Mesothelial cell of epicardium (in vitro differentiated cells): ENCODE measurements around the gene OSBP. TPM values are rescaled to one million over a fixed set of nuclear protein-coding genes. Genes with fewer than 3 reads are reported as not detected.

ENCODE experiments used
- DNase-seq, 2 experiments: peaks; one replicate each; pipeline ENCODE4 v3.0.0; 2021; ENCODE audit warnings: low spot score in 2 of 2; ENCODE audit not compliant: unreplicated experiment in 2 of 2
- H3K27ac Mint-ChIP-seq: 2 replicates; pipeline ENCODE4 v1.8.0; 2021; ENCODE audit warnings: mixed read lengths
- H3K27me3 Mint-ChIP-seq: 2 replicates; pipeline ENCODE4 v1.8.0; 2021; ENCODE audit warnings: low read depth, mixed read lengths
- H3K36me3 Mint-ChIP-seq: 2 replicates; pipeline ENCODE4 v1.8.0; 2021; ENCODE audit warnings: mixed read lengths
- H3K4me1 Mint-ChIP-seq: 2 replicates; pipeline ENCODE4 v1.8.0; 2021; ENCODE audit warnings: mixed read lengths
- H3K4me3 Mint-ChIP-seq: 2 replicates; pipeline ENCODE4 v1.8.0; 2021; ENCODE audit warnings: mild to moderate bottlenecking, moderate library complexity, mixed read lengths
- H3K9me3 Mint-ChIP-seq: 2 replicates; pipeline ENCODE4 v1.8.0; 2021; ENCODE audit warnings: mixed read lengths
- CTCF ChIP-seq: fragments of 200-600 bp; sonication (generic); IDR thresholded peaks from one replicate; pipeline ENCODE4 v1.5.0; 2021; ENCODE audit warnings: antibody characterized with exemption; ENCODE audit not compliant: unreplicated experiment
- total RNA-seq: library from RNA; stranded (reverse); gene quantifications from 3 replicates; pipeline ENCODE4 v1.2.1, GENCODE V29; 2021

OSBP gene
- total RNA-seq, 1 donor from 2014 or later = 47.6 TPM

GRCh38 chr11:59647245-59647980 lies 31.8 kb upstream of the OSBP start:
- no peak for DNase-seq
- H3K9me3 Mint-ChIP-seq = no peaks in the 10 kb centered on the region
- H3K4me1 Mint-ChIP-seq = no peaks in the 10 kb centered on the region
- H3K4me3 Mint-ChIP-seq = no peak overlapping the region
- no peaks in the 10 kb centered on the region for H3K27me3 Mint-ChIP-seq
- peaks cover 68% of the 10 kb centered on the region for H3K36me3 Mint-ChIP-seq
- TF ChIP-seq CTCF = no peak
- no peak overlapping the region for H3K27ac Mint-ChIP-seq

- no peak for DNase-seq
- Mint-ChIP-seq H3K27ac (no peak overlapping the region), H3K36me3 (peaks cover 65% of the 10 kb centered on the region), H3K27me3 (no peaks in the 10 kb centered on the region), H3K4me1 (no peaks in the 10 kb centered on the region), H3K9me3 (no peaks in the 10 kb centered on the region), H3K4me3 (no peak overlapping the region)
- TF ChIP-seq CTCF = no peak
Observed at GRCh38 chr11:59644528-59644927, 29.0 kb upstream of the OSBP start.

- H3K36me3 Mint-ChIP-seq = peaks cover 65% of the 10 kb centered on the region
Observed at GRCh38 chr11:59643390-59643789, 27.8 kb upstream of the OSBP start.

GRCh38 chr11:59641156-59641555 lies 25.6 kb upstream of the OSBP start:
- no peaks in the 10 kb centered on the region for H3K27me3 Mint-ChIP-seq
- no peak overlapping the region for H3K4me3 Mint-ChIP-seq
- H3K27ac Mint-ChIP-seq = no peak overlapping the region
- H3K9me3 Mint-ChIP-seq = no peaks in the 10 kb centered on the region
- no peak for DNase-seq
- H3K4me1 Mint-ChIP-seq = no peaks in the 10 kb centered on the region
- no peak for TF ChIP-seq CTCF
- H3K36me3 Mint-ChIP-seq = peaks cover 69% of the 10 kb centered on the region

More at GRCh38 chr11:59643390-59643789, 27.8 kb upstream of the OSBP start:
- H3K4me1 Mint-ChIP-seq = no peaks in the 10 kb centered on the region
- DNase-seq = no peak
- H3K4me3 Mint-ChIP-seq = no peak overlapping the region
- no peak overlapping the region for H3K27ac Mint-ChIP-seq
- H3K9me3 Mint-ChIP-seq = no peaks in the 10 kb centered on the region
- no peaks in the 10 kb centered on the region for H3K27me3 Mint-ChIP-seq
- no peak for TF ChIP-seq CTCF

GRCh38 chr11:59630493-59630892 lies 14.9 kb upstream of the OSBP start:
- H3K4me1 Mint-ChIP-seq = no peaks in the 10 kb centered on the region
- DNase-seq = no peak
- no peak overlapping the region for H3K27ac Mint-ChIP-seq
- no peak for TF ChIP-seq CTCF
- no peaks in the 10 kb centered on the region for H3K27me3 Mint-ChIP-seq
- no peaks in the 10 kb centered on the region for H3K9me3 Mint-ChIP-seq
- H3K4me3 Mint-ChIP-seq = no peak overlapping the region
- peaks cover 5% of the 10 kb centered on the region for H3K36me3 Mint-ChIP-seq
